HG03066 (cell line): ENCODE data around the gene FCRL2.

Experiments
- ATAC-seq: cut with Tn5 transposase; IDR thresholded peaks from one replicate; pipeline ENCODE4 v1.9.1; 2021; ENCODE audit warnings: low read depth; ENCODE audit not compliant: unreplicated experiment

FCRL2 gene, protein sequence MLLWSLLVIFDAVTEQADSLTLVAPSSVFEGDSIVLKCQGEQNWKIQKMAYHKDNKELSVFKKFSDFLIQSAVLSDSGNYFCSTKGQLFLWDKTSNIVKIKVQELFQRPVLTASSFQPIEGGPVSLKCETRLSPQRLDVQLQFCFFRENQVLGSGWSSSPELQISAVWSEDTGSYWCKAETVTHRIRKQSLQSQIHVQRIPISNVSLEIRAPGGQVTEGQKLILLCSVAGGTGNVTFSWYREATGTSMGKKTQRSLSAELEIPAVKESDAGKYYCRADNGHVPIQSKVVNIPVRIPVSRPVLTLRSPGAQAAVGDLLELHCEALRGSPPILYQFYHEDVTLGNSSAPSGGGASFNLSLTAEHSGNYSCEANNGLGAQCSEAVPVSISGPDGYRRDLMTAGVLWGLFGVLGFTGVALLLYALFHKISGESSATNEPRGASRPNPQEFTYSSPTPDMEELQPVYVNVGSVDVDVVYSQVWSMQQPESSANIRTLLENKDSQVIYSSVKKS

DNA sequence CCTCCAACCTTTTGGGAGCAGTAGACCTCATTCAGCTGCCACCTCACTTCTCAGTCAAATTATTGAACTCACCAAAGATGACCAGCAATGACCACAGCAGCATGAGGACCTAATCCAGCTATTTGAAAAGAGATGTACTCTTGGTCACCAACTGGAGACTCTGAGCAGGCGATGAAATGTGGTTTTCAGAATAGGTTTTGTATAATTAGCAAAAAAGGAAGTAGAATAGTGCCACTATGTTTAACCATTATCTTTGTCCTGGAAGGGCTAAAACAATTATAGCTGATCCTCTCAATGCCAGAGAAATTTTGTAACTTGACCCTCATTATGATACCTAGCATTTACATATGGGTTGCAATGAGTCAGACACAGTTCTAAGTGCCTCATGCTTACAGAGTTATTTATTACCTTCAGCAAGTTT is at the start of gene FCRL2:
Gene FCRL2, minus strand, starts transcription at position 162 of the 421 bp plus-strand sequence. Its CDS starts 59 bp downstream, at position 103.
- peak; percentile 52 for ATAC-seq

DNA sequence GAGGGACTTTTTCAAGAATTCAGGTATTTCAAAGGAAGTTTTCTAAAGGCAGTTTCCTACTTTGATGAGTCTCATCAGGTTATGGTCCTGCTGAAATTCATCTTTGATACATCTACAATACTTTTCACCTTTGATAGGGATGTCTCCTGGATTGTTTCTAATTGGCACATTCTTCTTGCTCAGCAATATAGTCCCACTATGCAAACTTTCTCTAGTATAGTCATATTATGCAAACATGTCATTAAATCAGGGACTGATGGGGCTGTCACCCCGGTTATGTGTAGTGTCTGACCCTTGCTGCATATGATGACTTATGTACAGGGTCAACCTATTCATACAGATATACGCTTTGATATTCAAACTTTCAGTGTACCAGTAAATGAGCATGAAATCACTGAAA is 43.4 kb upstream of the FCRL2 start:
- ATAC-seq, result no peak

DNA sequence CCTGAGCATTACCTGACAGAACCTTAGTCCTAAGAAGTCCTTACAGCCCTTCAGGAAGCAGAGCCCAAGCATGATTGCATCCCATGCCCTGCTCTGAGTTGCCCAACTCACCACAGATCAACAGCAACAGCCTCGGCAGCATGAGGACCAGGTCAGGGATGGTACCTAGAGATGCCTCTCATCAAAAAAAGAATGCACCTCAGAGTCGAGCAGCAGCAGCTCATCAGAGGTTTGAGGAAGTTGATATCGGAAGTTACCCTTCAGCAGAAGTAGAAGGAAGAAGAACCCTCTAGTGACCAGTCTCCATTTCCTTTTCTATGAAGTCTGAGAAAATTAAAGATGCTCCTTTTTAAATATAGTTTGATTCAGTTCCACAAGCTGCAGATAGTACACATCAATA is 43.0 kb upstream of the FCRL2 start, which contains the start of gene FCRL1:
Gene FCRL1, minus strand, starts transcription at position 225 of the 400 bp plus-strand sequence. Its CDS starts 83 bp downstream, at position 142.
- no peak for ATAC-seq

DNA sequence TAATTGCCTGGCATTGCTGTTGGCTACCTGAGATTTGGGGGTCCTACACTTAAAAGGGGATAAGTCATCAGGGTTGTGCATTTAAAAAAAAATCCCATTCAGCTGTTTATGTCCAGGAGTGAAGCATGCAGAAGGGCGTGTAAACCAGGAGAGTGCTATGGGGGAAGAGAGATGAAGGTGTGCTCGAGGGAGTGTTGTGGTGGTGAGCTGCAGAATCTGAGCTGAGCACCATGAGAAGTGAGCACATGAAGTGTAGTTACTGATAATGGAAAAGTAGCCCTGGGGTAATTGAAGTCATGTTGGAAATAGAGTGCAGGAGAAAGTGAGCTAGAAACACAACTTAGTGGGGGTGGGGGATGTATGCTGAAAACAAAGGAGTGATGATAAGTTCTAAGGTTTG is 42.3 kb upstream of the FCRL2 start:
- no peak for ATAC-seq

DNA sequence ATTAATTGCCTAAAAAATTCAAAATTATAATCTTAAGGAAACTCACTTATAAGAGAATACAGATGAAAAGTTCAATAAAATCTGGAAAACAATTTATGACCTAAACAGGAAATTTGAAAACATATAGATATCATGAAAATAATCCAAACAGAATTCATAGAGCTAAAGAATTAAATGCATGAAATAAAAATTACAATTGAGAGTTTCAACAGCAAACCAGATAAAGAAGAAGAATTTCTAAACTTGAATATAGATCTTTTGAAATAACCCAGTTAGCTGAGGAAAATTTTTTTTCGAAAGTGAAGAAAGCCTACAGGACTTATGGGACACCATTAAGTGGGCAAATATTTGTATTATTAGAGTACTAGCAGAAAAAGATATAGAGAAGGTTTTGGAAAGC is 36.3 kb upstream of the FCRL2 start:
- no peak for ATAC-seq

DNA sequence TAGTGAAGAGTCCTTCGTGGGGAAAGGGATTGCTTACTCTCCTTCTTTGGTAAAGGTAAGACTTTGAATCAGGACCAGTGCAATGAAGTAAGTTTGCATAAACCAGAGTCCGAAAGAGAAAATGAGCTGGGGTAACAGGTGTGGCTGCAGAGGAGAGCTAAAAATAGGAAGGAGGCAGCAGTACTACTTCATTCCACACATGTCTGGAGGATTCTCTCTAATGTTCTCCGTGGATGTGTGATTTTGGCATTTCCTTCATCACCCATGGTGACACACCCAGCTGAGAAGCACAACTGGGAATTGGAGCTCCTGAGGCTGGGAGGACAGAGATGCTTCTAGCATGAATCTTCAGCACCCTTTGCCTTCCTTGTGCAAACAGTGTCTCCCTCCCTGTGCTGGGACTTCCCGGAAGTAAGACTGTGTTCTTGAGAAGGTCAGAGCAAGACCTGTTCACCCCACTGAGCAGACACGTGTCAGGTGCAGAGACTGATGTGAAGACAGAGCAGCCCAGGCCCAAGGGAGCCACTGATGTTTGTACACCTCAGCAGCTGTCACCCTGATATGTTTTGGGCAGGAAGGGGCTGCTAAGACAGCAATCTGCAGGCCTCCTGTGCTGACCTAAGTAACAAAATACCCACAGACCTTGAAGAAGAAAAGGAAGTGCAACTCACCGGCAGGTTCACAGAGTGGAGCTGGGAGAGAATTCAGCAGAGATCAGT is 29.7 kb upstream of the FCRL2 start:
- peak; percentile 83 for ATAC-seq

DNA sequence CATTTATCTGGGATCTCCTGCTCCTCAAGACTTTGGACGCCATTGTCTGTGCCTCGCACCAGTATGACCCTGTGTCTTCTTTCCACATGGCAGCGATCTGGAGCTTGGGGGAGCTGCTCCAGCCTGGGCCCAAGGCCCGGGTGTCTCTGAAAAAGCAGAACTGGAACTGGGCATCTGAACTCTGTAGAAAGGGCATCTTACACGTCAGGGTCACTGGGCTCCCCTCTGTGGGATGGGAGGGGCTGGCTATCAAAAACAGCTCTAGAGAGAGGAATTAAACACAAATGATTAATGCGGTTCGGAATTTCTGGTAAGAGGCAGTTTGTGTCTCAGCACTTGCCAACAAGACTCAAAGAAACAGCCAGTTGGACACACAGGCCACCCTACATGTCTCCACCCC is 26.9 kb upstream of the FCRL2 start:
- ATAC-seq, result no peak

DNA sequence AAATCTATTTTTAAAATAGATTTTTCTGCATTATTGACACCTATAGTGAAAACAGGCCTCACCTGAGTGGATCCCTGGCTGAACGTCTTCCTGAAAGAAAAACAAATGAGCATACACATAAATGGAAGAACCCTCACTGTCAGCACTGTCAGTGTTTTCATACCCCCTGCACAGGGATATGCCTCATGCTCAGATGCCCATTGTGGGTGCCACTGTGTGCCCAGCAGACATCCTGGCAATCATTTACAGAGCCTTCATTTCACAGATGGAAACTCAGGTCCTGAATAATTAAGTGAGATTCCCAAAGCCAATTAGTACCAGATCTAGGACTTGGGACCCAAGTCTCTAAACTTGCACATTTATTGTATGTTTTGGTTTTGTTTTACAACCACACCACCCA is 23.1 kb upstream of the FCRL2 start:
- ATAC-seq, result no peak

DNA sequence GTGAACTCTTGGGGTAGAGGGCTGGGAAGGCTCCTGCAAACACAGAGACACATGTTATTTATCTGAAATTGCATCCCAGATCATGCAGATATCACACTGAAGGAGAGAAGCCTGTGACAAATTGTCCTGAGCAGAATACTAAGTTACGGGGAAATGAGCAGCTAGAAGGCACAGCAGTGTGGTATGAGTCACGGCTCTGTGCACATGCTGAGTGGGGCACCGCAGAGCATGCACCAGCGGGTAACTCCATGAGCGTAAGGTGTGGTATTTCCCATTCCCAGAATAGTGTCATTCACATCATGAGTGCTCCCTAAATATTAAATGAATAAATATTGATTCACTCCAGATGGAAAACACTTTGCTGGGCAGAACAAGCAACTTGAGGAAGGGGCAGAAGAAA is 21.3 kb upstream of the FCRL2 start:
- ATAC-seq, result no peak

DNA sequence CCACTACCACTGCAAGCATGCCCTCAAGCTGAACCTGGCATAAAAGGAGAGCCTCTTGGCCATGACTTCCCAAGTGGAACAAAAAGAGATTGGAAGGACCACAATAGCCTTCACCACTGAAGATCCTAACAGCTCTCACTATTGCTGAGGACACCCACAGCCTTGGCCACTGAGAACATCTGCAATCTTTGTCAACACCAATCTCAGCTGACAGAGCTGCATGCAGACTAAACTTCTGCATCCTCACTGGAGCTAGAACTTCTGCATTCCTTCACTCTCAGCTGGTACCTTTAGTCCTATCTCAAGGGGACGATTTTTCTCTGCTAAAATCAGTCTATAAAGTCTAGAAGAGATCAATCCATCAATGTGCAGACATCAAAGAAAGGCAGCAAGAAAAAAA is 8.3 kb upstream of the FCRL2 start:
- ATAC-seq, result no peak

DNA sequence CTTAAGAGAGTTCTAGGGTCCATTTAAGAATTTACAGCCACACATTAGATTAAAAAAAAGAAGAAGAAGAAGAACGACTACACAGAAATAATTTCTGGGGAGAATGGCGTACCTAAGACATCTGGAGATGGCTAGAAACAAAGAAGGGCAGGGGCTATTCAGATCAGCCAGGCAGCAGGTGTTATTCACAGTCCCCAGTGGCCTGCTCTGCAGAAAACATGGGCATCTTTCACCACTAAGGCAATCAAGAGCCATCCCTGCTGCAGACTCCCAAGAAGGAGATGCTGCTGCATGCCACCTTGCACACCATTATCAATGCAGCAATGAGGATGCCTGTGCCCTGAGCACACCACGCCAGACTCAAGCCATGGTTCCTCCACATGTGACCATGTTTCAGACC is 7.9 kb upstream of the FCRL2 start:
- ATAC-seq, result no peak

DNA sequence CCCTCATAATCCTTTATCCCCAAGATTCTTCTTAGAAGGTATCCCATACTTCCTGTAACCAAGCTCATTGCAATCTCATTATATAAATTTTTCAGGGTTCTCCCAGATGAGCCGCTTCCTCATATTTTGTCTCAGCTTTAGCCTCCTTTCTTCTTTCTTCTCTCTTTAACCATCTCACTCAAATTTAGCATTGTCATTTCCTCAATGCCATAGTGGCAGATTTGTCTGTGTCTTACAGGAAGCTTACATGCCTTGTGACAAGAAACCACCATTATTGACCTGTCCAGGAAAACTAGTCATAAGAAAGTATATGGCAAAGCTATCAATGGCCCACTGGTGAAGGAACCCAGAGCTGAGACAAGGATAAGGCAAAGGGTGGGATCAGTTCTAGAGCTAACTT is 6.0 kb upstream of the FCRL2 start:
- ATAC-seq, result no peak

DNA sequence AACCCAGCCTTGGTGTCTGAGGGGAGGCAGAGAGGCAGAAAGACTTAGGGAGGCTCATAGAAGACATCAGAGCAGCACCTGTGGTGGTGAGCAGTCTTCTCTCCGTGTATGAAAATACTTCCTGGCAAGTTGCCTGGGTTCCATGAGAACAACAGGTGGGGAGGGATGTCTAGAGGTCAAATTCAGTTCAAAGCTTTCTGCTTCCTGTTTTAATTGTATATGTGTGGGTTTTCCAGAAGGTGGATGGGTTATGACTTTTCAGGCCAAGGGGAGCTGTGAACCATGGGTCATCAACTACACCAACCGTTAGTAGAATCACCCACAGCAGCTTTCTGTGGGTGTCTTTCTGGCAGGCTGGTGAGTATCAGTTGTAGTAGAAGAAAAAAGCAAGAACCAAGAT is 4.1 kb upstream of the FCRL2 start:
- ATAC-seq, result peak; percentile 54

DNA sequence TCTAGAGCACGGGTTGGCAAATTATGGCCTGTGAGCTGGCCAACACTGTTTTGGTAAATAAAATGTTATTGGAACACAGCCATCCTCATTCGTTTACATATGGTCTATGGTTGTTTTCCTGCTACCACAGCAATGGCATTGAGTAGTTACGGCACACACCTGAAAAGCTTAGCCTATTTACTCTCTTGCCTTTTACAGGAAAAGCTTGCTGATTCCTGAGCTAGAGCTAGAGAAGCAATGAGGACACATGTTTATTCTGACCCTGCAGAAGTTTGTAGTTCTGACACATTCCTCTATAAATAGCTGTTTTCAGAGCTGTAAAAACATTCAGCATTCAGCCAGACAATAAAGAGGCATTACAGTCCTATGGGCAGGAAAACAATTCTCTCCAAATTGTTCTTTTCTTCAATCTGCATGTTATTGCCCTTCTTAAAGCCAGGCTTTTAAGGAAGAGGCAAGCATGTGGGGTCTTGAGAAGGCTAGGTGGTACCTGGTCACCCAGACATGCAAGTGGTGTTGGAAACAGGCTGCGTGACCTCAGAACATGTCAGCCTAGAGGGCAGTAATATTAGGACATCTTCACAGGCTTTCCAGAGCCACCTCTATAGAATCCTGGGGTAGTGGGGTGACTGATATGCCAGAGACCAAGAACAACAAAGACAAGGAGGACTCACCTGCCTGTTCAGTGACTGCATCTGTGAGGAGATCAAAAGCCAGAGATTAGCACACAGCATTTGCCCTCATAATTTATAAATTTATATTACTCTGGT is 1.6 kb downstream of the FCRL2 start:
- no peak for ATAC-seq

DNA sequence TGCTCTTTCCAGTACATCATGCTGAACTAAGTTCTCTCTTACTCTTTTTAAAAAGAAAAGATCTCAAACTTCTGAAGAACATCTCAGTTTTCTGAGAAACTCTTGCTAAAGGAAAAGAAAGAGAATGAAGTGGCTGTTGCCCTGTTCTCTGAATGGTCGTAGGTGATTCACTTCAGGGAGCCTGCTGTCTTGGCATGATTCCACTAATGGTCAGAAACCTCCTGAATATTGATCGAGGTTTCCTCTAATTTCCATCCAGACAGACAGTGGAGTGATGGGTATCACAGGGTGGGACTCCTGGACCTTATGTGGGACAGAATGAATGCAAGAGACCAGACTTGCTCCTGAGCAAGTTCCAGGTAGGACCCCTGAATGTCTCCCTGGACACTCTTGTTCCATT is 2.5 kb downstream of the FCRL2 start:
- no peak for ATAC-seq

DNA sequence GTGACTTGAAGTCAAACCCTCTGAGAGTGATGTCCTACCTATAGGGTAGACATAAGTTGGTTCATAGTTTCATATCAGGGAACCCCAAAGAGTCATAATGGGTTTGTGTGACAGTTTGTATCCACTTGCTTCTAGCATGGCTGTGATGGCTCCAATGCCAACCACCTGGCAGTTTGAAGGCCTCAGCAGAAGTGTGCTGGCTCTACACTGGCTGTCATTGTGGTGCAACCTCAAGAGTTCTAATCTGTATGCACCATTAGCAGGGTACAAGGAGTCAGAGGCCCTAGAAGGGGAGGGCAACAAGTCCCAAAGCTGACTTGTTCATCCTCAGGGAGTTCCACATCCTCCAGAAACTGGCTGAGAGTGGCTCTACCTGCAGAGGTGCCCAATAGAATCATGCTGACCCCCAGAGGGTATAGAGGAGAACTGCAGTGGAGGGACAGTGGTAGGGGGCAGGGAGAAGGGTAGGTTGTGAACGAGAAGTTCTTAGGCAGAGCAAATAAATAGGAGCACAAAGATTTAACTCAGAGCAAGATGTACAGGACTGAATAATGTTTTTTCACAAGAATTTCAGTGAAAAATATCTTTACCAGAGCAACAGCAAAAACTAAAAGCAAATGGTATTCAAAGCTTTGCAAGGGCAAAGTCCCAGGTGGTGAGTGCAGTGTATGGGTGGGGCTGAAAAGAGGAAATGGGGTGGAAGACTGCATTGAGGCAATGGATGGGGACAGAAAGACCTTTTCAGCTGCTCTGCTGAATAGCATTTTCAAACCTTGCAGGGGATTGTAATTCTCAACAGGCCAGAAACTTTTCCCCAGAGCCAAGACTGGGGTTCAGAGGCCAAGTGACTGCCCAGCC is 3.2 kb downstream of the FCRL2 start:
- peak; percentile 49 for ATAC-seq

DNA sequence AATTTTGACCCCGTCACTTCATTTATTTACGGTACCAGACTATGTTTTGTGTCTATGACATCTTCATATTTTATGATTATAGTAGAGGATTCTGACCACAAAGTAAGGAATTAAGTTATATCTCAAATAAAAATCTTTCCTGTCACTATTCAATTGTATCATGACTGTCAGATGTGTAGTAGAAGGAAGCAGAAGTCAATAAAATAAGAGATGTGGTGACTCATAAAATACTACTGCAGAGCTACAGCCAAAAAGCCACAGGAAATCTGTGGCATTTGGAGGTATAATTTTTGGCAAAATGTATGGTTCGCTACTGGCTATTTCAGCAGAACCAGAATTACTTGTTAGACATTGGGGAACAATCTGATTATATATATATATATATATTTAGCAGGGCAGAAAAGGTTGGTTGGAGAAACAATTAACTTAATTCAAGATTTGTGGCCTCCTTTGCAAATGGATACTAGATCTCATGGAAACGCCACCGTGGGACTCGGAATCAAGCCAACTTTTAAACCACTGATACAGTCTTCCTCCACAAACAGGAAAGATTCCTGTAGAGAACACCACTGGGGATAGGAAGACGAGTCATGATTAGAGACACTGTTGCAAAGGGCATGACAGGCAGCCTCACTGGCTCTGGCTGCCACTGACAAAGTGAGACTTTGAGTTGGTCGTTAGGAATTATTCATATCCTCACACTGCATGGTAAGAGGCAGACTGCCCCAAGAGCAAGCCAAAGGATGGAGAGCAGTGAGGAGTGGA is 5.1 kb downstream of the FCRL2 start:
- ATAC-seq, result no peak

DNA sequence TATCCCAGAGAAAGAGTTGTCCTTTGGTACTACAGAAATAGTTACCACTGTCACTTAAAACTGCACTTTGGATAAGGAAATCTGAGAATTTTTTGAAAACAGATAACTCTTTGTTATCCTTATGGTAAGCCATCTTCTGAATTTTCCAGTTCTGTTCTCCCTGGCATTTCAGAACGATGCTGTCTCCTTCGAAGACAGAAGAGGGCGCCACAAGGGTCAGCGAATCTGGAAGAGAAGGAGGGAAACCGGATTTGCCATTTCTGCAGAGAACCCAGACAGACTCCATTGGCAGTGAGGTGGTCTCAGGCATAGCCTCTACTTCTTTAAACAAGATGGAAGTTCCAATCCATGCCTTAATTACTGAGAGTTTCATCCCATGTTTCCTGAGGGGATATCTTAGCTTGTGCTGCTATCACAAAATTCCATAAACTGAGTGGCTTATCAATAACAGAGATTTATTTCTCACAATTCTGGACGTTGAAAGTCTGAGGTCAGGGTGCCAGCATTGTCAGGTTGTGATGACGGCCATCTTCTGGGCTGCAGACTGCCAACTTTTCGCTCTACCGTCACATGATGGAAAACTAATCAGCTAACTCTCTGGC is 6.4 kb downstream of the FCRL2 start:
- no peak for ATAC-seq

DNA sequence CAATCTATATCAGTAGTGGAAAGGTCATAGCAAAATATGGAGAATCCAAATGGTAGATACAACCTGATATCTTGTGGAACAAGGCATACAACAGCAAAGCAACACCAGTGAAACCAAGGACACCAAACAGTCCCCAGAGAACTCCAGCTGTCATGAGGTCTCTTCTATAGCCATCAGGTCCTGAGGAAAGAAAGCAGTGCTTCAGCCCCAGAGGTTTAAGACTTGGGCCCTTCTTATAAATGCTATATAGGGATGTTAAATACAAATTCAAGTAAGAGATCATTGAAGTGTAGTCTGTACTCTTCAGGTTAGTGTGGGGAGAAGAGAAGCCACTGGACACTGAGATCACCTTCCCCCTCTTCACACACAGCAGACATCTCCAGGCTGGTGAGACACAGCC is 10.1 kb downstream of the FCRL2 start:
- ATAC-seq, result no peak
